ENCODE results near the gene IFFO2. TPM values are rescaled to one million over a fixed set of nuclear protein-coding genes. Genes with fewer than 3 reads are reported as not detected.

The IFFO2 gene
- total and polyA plus RNA-seq, 2 of the 8 experiments (the other 6 are each of a cell fraction or from before 2014, with no cell fraction given) = 6.6 to 10.4 TPM

GRCh38 chr1:18973446-18973955, 17.0 kb upstream of the IFFO2 start:
- no peaks in the 10 kb centered on the region for H3K27me3 ChIP-seq (replicated peaks in 1 of 4; ENCODE audit: control insufficient read depth in 3 of 4, extremely low read depth in 1 of 4, insufficient read depth in 3 of 4, low read length in 3 of 4)
- H3K18ac ChIP-seq (ENCODE audit: extremely low read depth, low read length) = no peak overlapping the region
- no peak overlapping the region for H2BK20ac ChIP-seq (ENCODE audit: low read length)
- H3K27ac ChIP-seq (ENCODE audit: low read depth, low read length) = no peak overlapping the region
- no peak overlapping the region for H3K56ac ChIP-seq (replicated peaks; ENCODE audit: insufficient read length, low read depth, low read length)
- no peak overlapping the region for H3K4ac ChIP-seq (replicated peaks; ENCODE audit: insufficient read length, low read depth, low read length)
- no peak overlapping the region for H3K4me3 ChIP-seq (ENCODE audit: extremely low read depth in 1 of 4, insufficient read depth in 2 of 4, low read depth in 3 of 4, low read length in 4 of 4)
- no peaks in the 10 kb centered on the region for H3K36me3 ChIP-seq (ENCODE audit: control insufficient read depth in 2 of 4, insufficient read depth in 4 of 4, low read length in 3 of 4)
- H3K14ac ChIP-seq (ENCODE audit: insufficient read length) = no peak overlapping the region
- no peaks in the 10 kb centered on the region for H4K20me1 ChIP-seq (replicated peaks in 1 of 2; ENCODE audit: control insufficient read depth in 1 of 2, insufficient read depth in 2 of 2, low read length in 2 of 2)
- H4K5ac ChIP-seq (ENCODE audit: insufficient read length, low read depth, low read length) = no peak overlapping the region
- CTCF ChIA-PET (ENCODE audit: partially characterized antibody) = interaction anchor here (1.1 to 2.6 kb wide), 11 partner anchors 12 to 89 kb away, joined by 3 to 13 read pairs (median 5); no protein-coding TSS in a partner anchor
- POLR2A ChIA-PET (ENCODE audit: partially characterized antibody) = interaction anchor here (1.3 to 2.4 kb wide), 3 partner anchors 8 to 18 kb away, joined by 4 to 8 read pairs (median 5); partner anchors contain the start of gene IFFO2
- no peaks in the 10 kb centered on the region for H3K79me1 ChIP-seq (ENCODE audit: low read depth, low read length)
- H3K23ac ChIP-seq (ENCODE audit: insufficient read length) = no peak overlapping the region
- no peak overlapping the region for H2AK5ac ChIP-seq (ENCODE audit: low read depth, low read length)
- no peaks in the 10 kb centered on the region for H3K9me3 ChIP-seq (ENCODE audit: insufficient read depth in 2 of 2, low read depth in 1 of 2, low read length in 1 of 2)
- FAIRE-seq (no peak), DNase-seq (ENCODE audit: low read depth in 1 of 2, low spot score in 2 of 2) (no peak)
- no peaks in the 10 kb centered on the region for H3K23me2 ChIP-seq (ENCODE audit: low read depth, low read length)
- H3K4me2 ChIP-seq (ENCODE audit: insufficient read depth in 1 of 2, low read depth in 2 of 2, low read length in 2 of 2) = no peak overlapping the region
- TF ChIP-seq CBX8 (IDR thresholded peaks at IDR 0.05; ENCODE audit: borderline replicate concordance, low read depth, low read length) (no peak), ATF2 (IDR thresholded peaks at IDR 0.05; ENCODE audit: low read length) (no peak), CHD2 (IDR thresholded peaks at IDR 0.05; ENCODE audit: low read length) (no peak), TAF1 (IDR thresholded peaks at IDR 0.05; ENCODE audit: low read depth, low read length) (no peak)
- H3K9ac ChIP-seq (replicated peaks in 1 of 4; ENCODE audit: extremely low read depth in 1 of 4, low read depth in 3 of 4, low read length in 3 of 4) = no peak overlapping the region
- no peak overlapping the region for H2BK12ac ChIP-seq (ENCODE audit: low read depth, low read length)
- no peak overlapping the region for H2BK5ac ChIP-seq (ENCODE audit: low read depth, low read length)
- no peak overlapping the region for H2BK15ac ChIP-seq (ENCODE audit: low read length)
- no peak overlapping the region for H2AFZ ChIP-seq (ENCODE audit: low read length)
- 76% methylated on average over 6 of the region's 7 CpGs; no CpG with 5 or more reads in 1 of the 2 experiments for WGBS, 2 experiments (ENCODE audit: extremely low coverage in 1 of 2, insufficient coverage in 1 of 2, insufficient read length in 1 of 2, insufficient replicate concordance in 2 of 2, low coverage in 1 of 2, low lambda C conversion rate in 2 of 2, missing lambda C conversion rate in 1 of 2)
- no peak overlapping the region for H2BK120ac ChIP-seq (replicated peaks; ENCODE audit: low read depth, low read length)
- no peaks in the 10 kb centered on the region for H3K79me2 ChIP-seq (ENCODE audit: control insufficient read depth in 1 of 2, insufficient read depth in 2 of 2, low read length in 2 of 2)
- no peak overlapping the region for H4K8ac ChIP-seq (ENCODE audit: extremely low read depth, insufficient read depth, low read length)
- no peak overlapping the region for H4K91ac ChIP-seq (replicated peaks; ENCODE audit: insufficient read length, low read length)
- no peaks in the 10 kb centered on the region for H3K4me1 ChIP-seq (replicated peaks in 1 of 4; ENCODE audit: control insufficient read depth in 3 of 4, insufficient read depth in 4 of 4, low read length in 3 of 4)
